Thyroid gland (tissue), 4 donors: ENCODE measurements around the gene BCL2L11.

ENCODE experiments used
- POLR2A ChIP-seq, 2 donors: fragments of 450-650 bp; IDR thresholded peaks; one replicate each; pipeline ENCODE4 v1.6.1; 2017; ENCODE audit warnings: antibody characterized with exemption in 2 of 2, mild to moderate bottlenecking in 2 of 2, moderate library complexity in 1 of 2
- TF ChIP-seq, protein P1 (sequence below), 6 experiments: fragments of 200-600 bp in 3 of 6; fragments of 450-650 bp in 3 of 6; sonication (generic) in 3 of 6; IDR thresholded peaks; one replicate each; pipeline ENCODE4 v1.5.1; 2016 to 2019; ENCODE audit warnings: antibody characterized with exemption in 6 of 6, mild to moderate bottlenecking in 2 of 6, inconsistent platforms in 1 of 6, moderate library complexity in 1 of 6

DNA sequence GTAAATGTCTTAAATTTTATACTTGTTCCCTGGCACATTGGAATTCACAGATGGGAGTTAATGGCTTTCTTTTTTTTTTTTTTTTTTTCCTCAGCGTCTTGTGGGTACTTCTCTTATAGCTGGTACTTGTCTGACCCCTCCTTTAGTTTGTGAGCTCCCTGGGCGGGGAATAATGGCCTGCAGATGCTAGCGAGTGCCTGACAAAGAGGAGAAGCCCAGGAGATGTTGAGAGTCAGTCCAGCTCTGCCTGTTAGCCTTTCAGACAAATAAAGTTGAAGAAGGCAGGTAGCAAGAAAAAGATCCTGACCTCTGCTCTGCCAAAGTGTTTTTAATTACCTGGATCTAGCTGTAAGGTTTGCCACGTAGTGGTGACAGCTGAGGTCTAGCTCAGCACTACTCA lies 6.6 kb downstream of the BCL2L11 start:
- TF ChIP-seq, protein P1, sequence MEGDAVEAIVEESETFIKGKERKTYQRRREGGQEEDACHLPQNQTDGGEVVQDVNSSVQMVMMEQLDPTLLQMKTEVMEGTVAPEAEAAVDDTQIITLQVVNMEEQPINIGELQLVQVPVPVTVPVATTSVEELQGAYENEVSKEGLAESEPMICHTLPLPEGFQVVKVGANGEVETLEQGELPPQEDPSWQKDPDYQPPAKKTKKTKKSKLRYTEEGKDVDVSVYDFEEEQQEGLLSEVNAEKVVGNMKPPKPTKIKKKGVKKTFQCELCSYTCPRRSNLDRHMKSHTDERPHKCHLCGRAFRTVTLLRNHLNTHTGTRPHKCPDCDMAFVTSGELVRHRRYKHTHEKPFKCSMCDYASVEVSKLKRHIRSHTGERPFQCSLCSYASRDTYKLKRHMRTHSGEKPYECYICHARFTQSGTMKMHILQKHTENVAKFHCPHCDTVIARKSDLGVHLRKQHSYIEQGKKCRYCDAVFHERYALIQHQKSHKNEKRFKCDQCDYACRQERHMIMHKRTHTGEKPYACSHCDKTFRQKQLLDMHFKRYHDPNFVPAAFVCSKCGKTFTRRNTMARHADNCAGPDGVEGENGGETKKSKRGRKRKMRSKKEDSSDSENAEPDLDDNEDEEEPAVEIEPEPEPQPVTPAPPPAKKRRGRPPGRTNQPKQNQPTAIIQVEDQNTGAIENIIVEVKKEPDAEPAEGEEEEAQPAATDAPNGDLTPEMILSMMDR (IDR thresholded peaks at IDR 0.05), result no peak
- no peak for TF ChIP-seq POLR2A (IDR thresholded peaks at IDR 0.05)
